ENCODE results near the gene CLASP2. TPM values are rescaled to one million over a fixed set of nuclear protein-coding genes. Genes with fewer than 3 reads are reported as not detected.

CLASP2 gene
- total RNA-seq: 16.8 and 19.1 TPM in 2 replicates

DNA sequence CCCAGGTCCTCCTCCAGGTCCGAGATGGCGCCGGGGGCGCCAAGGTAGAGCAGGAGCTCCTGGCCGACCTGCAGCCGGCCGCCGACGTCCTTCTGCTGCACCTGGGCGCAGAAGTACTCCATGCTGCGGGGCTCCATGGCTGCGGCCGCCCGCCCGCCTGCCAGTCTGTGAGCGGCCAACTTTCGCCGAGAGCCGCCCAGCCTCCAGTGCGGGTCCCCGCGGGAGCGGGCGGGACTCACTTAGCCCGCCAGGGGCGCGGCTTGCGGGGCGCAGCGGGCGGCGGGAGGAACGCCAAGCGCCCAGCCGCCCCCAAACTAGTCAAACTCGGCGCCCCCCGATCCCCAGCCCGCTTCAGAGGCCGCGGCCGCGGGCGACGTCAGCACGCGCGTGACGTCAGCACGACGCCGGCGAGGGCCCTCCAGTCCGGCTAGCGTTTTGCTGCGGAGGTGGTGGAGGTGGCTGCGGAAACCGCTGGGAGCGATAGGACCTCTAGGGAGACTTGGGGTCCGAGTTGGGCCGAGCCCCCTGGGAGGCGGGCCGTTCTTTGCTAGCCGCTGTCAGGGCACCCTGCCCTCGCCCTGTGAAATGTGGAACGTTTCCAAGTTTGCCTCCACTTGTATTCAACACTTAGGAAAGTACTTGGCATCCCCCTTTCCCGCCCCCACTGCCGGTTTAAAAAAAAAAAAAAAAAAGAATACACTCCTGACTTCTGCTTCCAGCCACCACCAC lies at the start of gene CLASP2:
Gene CLASP2, minus strand, starts transcription at position 389 of the 729 bp plus-strand sequence. Its CDS starts 252 bp downstream, at position 137.

Other genes starting within 250 kb of the CLASP2 start
- 117 and 241 TPM in 2 replicates for gene PDCD6IP, start 80.4 kb upstream of the CLASP2 start, total RNA-seq